SU-DHL-6 (cell line): Measurements from ENCODE around the gene TNFRSF1B.

Experiments
- H2AFZ ChIP-seq: fragments of 200-600 bp; sonication (generic); 2 replicates; pipeline ENCODE4 v1.6.1; 2014; ENCODE audit warnings: low read depth, mild to moderate bottlenecking, moderate library complexity, mixed read lengths, antibody characterized with exemption, low read length; ENCODE audit not compliant: severe bottlenecking
- H3F3A ChIP-seq: fragments of 200-600 bp; shearing (Covaris generic); 2 replicates; pipeline ENCODE4 v1.6.0; 2016; ENCODE audit warnings: antibody characterized with exemption, mild to moderate bottlenecking; ENCODE audit not compliant: insufficient read depth
- H3K27ac ChIP-seq: fragments of 200-600 bp; sonication (generic); 2 replicates; pipeline ENCODE4 v1.5.1; 2016; ENCODE audit warnings: low read depth, mild to moderate bottlenecking, low read length, moderate library complexity, mixed read lengths
- H3K27me3 ChIP-seq: fragments of 200-600 bp; sonication (generic), shearing (Covaris generic); 2 replicates; pipeline ENCODE4 v1.6.0; 2014; ENCODE audit warnings: mild to moderate bottlenecking, low read length
- H3K36me3 ChIP-seq: fragments of 200-600 bp; sonication (generic); 2 replicates; pipeline ENCODE4 v1.6.1; 2014; ENCODE audit warnings: mild to moderate bottlenecking, low read length, mixed read lengths
- H3K4me2 ChIP-seq: fragments of 300-600, 200-600 bp; shearing (Covaris generic), sonication (generic); 2 replicates; pipeline ENCODE4 v1.6.0; 2014; ENCODE audit warnings: low read length, low read depth, mild to moderate bottlenecking; ENCODE audit not compliant: poor library complexity, severe bottlenecking
- H3K4me3 ChIP-seq: fragments of 200-600 bp; sonication (generic); 2 replicates; pipeline ENCODE4 v1.5.1; 2014; ENCODE audit warnings: antibody characterized with exemption, low read length, mild to moderate bottlenecking, mixed read lengths; ENCODE audit not compliant: insufficient read depth, poor library complexity, severe bottlenecking
- H3K79me2 ChIP-seq: fragments of 200-600 bp; sonication (generic); 2 replicates; pipeline ENCODE4 v1.6.1; 2014; ENCODE audit warnings: mild to moderate bottlenecking, low read length, moderate library complexity; ENCODE audit not compliant: insufficient read depth
- H3K9ac ChIP-seq: fragments of 200-600 bp; sonication (generic); 2 replicates; pipeline ENCODE4 v1.7.0; 2014; ENCODE audit warnings: mild to moderate bottlenecking, low read length
- H3K9me2 ChIP-seq: fragments of 200-600 bp; sonication (generic); replicated peaks from 2 replicates; pipeline ENCODE4 v1.6.1; 2014; ENCODE audit warnings: low read length; ENCODE audit not compliant: insufficient read depth
- H3K9me3 ChIP-seq: fragments of 200-600 bp; sonication (generic); 2 replicates; pipeline ENCODE4 v1.6.1; 2014; ENCODE audit warnings: low read length, mixed read lengths; ENCODE audit not compliant: insufficient read depth
- H4K20me1 ChIP-seq: fragments of 200-600 bp; sonication (generic); 2 replicates; pipeline ENCODE4 v1.6.1; 2014; ENCODE audit warnings: low read depth, mild to moderate bottlenecking, antibody characterized with exemption, low read length, moderate library complexity, mixed read lengths
- CTCF ChIP-seq: fragments of 200-600 bp; sonication (generic); IDR thresholded peaks from one replicate; pipeline ENCODE4 v1.5.1; 2017; ENCODE audit warnings: antibody characterized with exemption, mild to moderate bottlenecking, low read length, moderate library complexity; ENCODE audit not compliant: insufficient read depth, poor library complexity, severe bottlenecking
- EZH2phosphoT487 ChIP-seq: fragments of 200-600 bp; sonication (generic), shearing (Covaris generic); conservative IDR thresholded peaks from 2 replicates; pipeline ENCODE4 v1.6.1; 2018; ENCODE audit warnings: mild to moderate bottlenecking, antibody characterized with exemption, low read length, moderate library complexity, mixed read lengths

The TNFRSF1B gene

GRCh38 chr1:12170263-12170671, 3.5 kb downstream of the TNFRSF1B start:
- Histone ChIP-seq H3K9me3 (no peaks in the 10 kb centered on the region), H4K20me1 (no peaks in the 10 kb centered on the region), H3K4me2 (no peak overlapping the region), H3K79me2 (no peaks in the 10 kb centered on the region), H3K9me2 (no peaks in the 10 kb centered on the region), H3K9ac (no peak overlapping the region), H3F3A (no peaks in the 10 kb centered on the region), H3K4me3 (no peak overlapping the region), H3K36me3 (no peaks in the 10 kb centered on the region), H3K27me3 (no peaks in the 10 kb centered on the region), H2AFZ (no peak overlapping the region), H3K27ac (no peak overlapping the region)
- TF ChIP-seq EZH2phosphoT487 (no peak), CTCF (no peak)

- no peaks in the 10 kb centered on the region for H4K20me1 ChIP-seq
- no peaks in the 10 kb centered on the region for H3K9me2 ChIP-seq
- no peak overlapping the region for H3K4me3 ChIP-seq
- H3K27ac ChIP-seq: no peak overlapping the region
- H3F3A ChIP-seq: no peaks in the 10 kb centered on the region
- no peak overlapping the region for H2AFZ ChIP-seq
- H3K27me3 ChIP-seq: no peaks in the 10 kb centered on the region
- H3K4me2 ChIP-seq: no peak overlapping the region
- no peak overlapping the region for H3K9ac ChIP-seq
- H3K79me2 ChIP-seq: no peaks in the 10 kb centered on the region
- no peaks in the 10 kb centered on the region for H3K9me3 ChIP-seq
- TF ChIP-seq CTCF (no peak), EZH2phosphoT487 (no peak)
- H3K36me3 ChIP-seq: no peaks in the 10 kb centered on the region
These were observed 4.6 kb downstream of the TNFRSF1B start for GRCh38 chr1:12171206-12172041.

GRCh38 chr1:12172042-12172851, 5.5 kb downstream of the TNFRSF1B start:
- Histone ChIP-seq H3K4me2 (no peak overlapping the region), H2AFZ (no peak overlapping the region), H3K9me3 (no peaks in the 10 kb centered on the region), H3F3A (no peaks in the 10 kb centered on the region), H3K9me2 (no peaks in the 10 kb centered on the region), H3K27me3 (no peaks in the 10 kb centered on the region), H4K20me1 (no peaks in the 10 kb centered on the region), H3K36me3 (no peaks in the 10 kb centered on the region), H3K79me2 (no peaks in the 10 kb centered on the region), H3K27ac (no peak overlapping the region), H3K4me3 (no peak overlapping the region), H3K9ac (no peak overlapping the region)
- no peak for TF ChIP-seq EZH2phosphoT487
- TF ChIP-seq CTCF: no peak
